H9 (cell line): Measurements from ENCODE around the gene HDC. TPM values are rescaled to one million over a fixed set of nuclear protein-coding genes. Genes with fewer than 3 reads are reported as not detected.

Source experiments
- DNase-seq: peaks from one replicate; pipeline ENCODE4 v3.0.0-alpha.2; 2017
- H2AFZ ChIP-seq: one replicate; pipeline ENCODE4 v1.6.1; 2013; ENCODE audit warnings: mild to moderate bottlenecking, low read length, control low read depth, moderate library complexity
- H2AK5ac ChIP-seq: 2 replicates; pipeline ENCODE4 v1.6.1; 2013; ENCODE audit warnings: low read length, control low read depth, mixed read lengths; ENCODE audit not compliant: insufficient read length
- H2BK120ac ChIP-seq: one replicate; pipeline ENCODE4 v1.6.1; 2013; ENCODE audit warnings: low read depth, mild to moderate bottlenecking, low read length, control low read depth, inconsistent platforms; ENCODE audit not compliant: poor library complexity, severe bottlenecking
- H2BK12ac ChIP-seq: 2 replicates; pipeline ENCODE4 v1.6.1; 2013; ENCODE audit warnings: low read length, control low read depth, mixed read lengths, low read depth; ENCODE audit not compliant: insufficient read length
- H2BK15ac ChIP-seq: 2 replicates; pipeline ENCODE4 v1.6.1; 2013; ENCODE audit warnings: low read depth, low read length, control low read depth
- H2BK20ac ChIP-seq: one replicate; pipeline ENCODE4 v1.6.1; 2013; ENCODE audit warnings: low read depth, mild to moderate bottlenecking, low read length, control low read depth, inconsistent platforms; ENCODE audit not compliant: poor library complexity, severe bottlenecking
- H2BK5ac ChIP-seq: 2 replicates; pipeline ENCODE4 v1.6.1; 2013; ENCODE audit warnings: low read length, control low read depth, mixed read lengths; ENCODE audit not compliant: insufficient read length
- H3K14ac ChIP-seq: 2 replicates; pipeline ENCODE4 v1.6.1; 2013; ENCODE audit warnings: low read length, control low read depth; ENCODE audit not compliant: insufficient read depth
- H3K18ac ChIP-seq: 2 replicates; pipeline ENCODE4 v1.6.1; 2013; ENCODE audit warnings: low read depth, mild to moderate bottlenecking, mixed read lengths, low read length, control low read depth; ENCODE audit not compliant: insufficient read length
- H3K23ac ChIP-seq: 2 replicates; pipeline ENCODE4 v1.6.1; 2013; ENCODE audit warnings: low read length, control low read depth, mixed read lengths, low read depth; ENCODE audit not compliant: insufficient read length
- H3K23me2 ChIP-seq: 2 replicates; pipeline ENCODE4 v1.6.1; 2013; ENCODE audit warnings: low read depth, mild to moderate bottlenecking, mixed read lengths, low read length, control low read depth; ENCODE audit not compliant: insufficient read length, poor library complexity, severe bottlenecking
- H3K27ac ChIP-seq: 2 replicates; pipeline ENCODE4 v1.5.1; 2013; ENCODE audit warnings: low read length, control low read depth, mixed read lengths, low read depth; ENCODE audit not compliant: insufficient read length
- H3K27me3 ChIP-seq: 2 replicates; pipeline ENCODE4 v1.6.1; 2013; ENCODE audit warnings: low read length, control low read depth, inconsistent platforms; ENCODE audit not compliant: insufficient read depth
- H3K4ac ChIP-seq: 2 replicates; pipeline ENCODE4 v1.6.1; 2013; ENCODE audit warnings: low read depth, mild to moderate bottlenecking, control low read depth, inconsistent platforms, low read length, moderate library complexity
- H3K4me1 ChIP-seq: 2 replicates; pipeline ENCODE4 v1.6.1; 2013; ENCODE audit warnings: low read length, control low read depth, inconsistent platforms; ENCODE audit not compliant: insufficient read depth
- H3K4me2 ChIP-seq: 2 replicates; pipeline ENCODE4 v1.6.1; 2013; ENCODE audit warnings: low read length, control low read depth, mixed read lengths; ENCODE audit not compliant: insufficient read length, insufficient read depth
- H3K56ac ChIP-seq: 2 replicates; pipeline ENCODE4 v1.6.1; 2013; ENCODE audit warnings: low read depth, mild to moderate bottlenecking, mixed read lengths, low read length, control low read depth; ENCODE audit not compliant: insufficient read length
- H3K79me1 ChIP-seq: 2 replicates; pipeline ENCODE4 v1.6.1; 2013; ENCODE audit warnings: low read depth, mild to moderate bottlenecking, moderate library complexity, low read length, control low read depth, inconsistent platforms; ENCODE audit not compliant: insufficient read depth, poor library complexity, severe bottlenecking
- H3K79me2 ChIP-seq: 2 replicates; pipeline ENCODE4 v1.6.1; 2013; ENCODE audit warnings: low read length, control low read depth, inconsistent platforms; ENCODE audit not compliant: insufficient read depth
- H3K9ac ChIP-seq: 2 replicates; pipeline ENCODE4 v1.6.1; 2013; ENCODE audit warnings: low read length, control low read depth, mixed read lengths; ENCODE audit not compliant: insufficient read length; ENCODE audit errors: extremely low read depth
- H3K9me3 ChIP-seq: one replicate; pipeline ENCODE4 v1.6.1; 2013; ENCODE audit warnings: low read depth, low read length, inconsistent platforms; ENCODE audit not compliant: control insufficient read depth
- H3T11ph ChIP-seq: one replicate; pipeline ENCODE4 v1.6.1; 2013; ENCODE audit warnings: mild to moderate bottlenecking, low read length, control low read depth, inconsistent platforms
- H4K20me1 ChIP-seq: one replicate; pipeline ENCODE4 v1.6.1; 2013; ENCODE audit not compliant: control insufficient read depth, insufficient read length, insufficient read depth
- H4K5ac ChIP-seq: 2 replicates; pipeline ENCODE4 v1.6.1; 2013; ENCODE audit warnings: low read depth, mild to moderate bottlenecking, mixed read lengths, low read length, control low read depth; ENCODE audit not compliant: insufficient read length
- H4K8ac ChIP-seq: replicated peaks from 2 replicates; pipeline ENCODE4 v1.6.1; 2013; ENCODE audit warnings: low read length, control low read depth, mixed read lengths, low read depth; ENCODE audit not compliant: insufficient read length
- H4K91ac ChIP-seq: 2 replicates; pipeline ENCODE4 v1.6.1; 2013; ENCODE audit warnings: low read depth, mild to moderate bottlenecking, moderate library complexity, mixed read lengths, low read length, control low read depth; ENCODE audit not compliant: insufficient read length
- H3K27ac Mint-ChIP-seq, 3 experiments: 2 replicates in 2 of 3; 3 replicates in 1 of 3; pipeline ENCODE4 v1.8.0; 2020 to 2021; ENCODE audit warnings: mixed read lengths in 3 of 3, mild to moderate bottlenecking in 1 of 3, moderate library complexity in 1 of 3
- H3K27me3 Mint-ChIP-seq: 2 replicates; pipeline ENCODE4 v1.8.0; 2021; ENCODE audit warnings: low read depth, mild to moderate bottlenecking, moderate library complexity, mixed read lengths
- H3K36me3 Mint-ChIP-seq, 3 experiments: 2 replicates in 2 of 3; 3 replicates in 1 of 3; pipeline ENCODE4 v1.8.0; 2020 to 2021; ENCODE audit warnings: low read depth in 3 of 3, mixed read lengths in 3 of 3; ENCODE audit not compliant: insufficient read depth in 1 of 3
- H3K4me1 Mint-ChIP-seq, 2 experiments: 2 replicates each; pipeline ENCODE4 v1.8.0; 2020; ENCODE audit warnings: mixed read lengths in 2 of 2
- H3K4me3 Mint-ChIP-seq, 2 experiments: 2 replicates in 1 of 2; 3 replicates in 1 of 2; pipeline ENCODE4 v1.8.0; 2020 to 2021; ENCODE audit warnings: mild to moderate bottlenecking in 2 of 2, mixed read lengths in 2 of 2, moderate library complexity in 1 of 2
- H3K9me3 Mint-ChIP-seq, 2 experiments: 2 replicates in 1 of 2; 3 replicates in 1 of 2; pipeline ENCODE4 v1.8.0; 2020; ENCODE audit warnings: mild to moderate bottlenecking in 2 of 2, mixed read lengths in 2 of 2, moderate library complexity in 1 of 2
- CTCF ChIP-seq: fragments of 200-600 bp; sonication (generic); conservative IDR thresholded peaks from 3 replicates; pipeline ENCODE4 v1.8.0; 2021; ENCODE audit warnings: antibody characterized with exemption, mild to moderate bottlenecking
- WGBS: extraction: QIAGEN DNeasy Blood & Tissue Kit; methylation state at CpG from one replicate; pipeline ENCODE4 v1.1.7; 2013; ENCODE audit warnings: missing lambda C conversion rate, low lambda C conversion rate, mixed read lengths; ENCODE audit not compliant: insufficient read length; ENCODE audit errors: extremely low coverage; 5-methylcytosine and 5-hydroxymethylcytosine counted together
- total RNA-seq: library from RNA; stranded (reverse); gene quantifications from 2 replicates; pipeline ENCODE4 v1.2.1, GENCODE V29; 2021

Gene HDC
- total RNA-seq, 1 experiment from 2014 or later: not detected

GRCh38 chr15:50218691-50219090, 46.8 kb downstream of the HDC start:
- H4K5ac ChIP-seq: no peak overlapping the region
- no peak overlapping the region for H2BK15ac ChIP-seq
- H3K4me1 ChIP-seq: no peaks in the 10 kb centered on the region
- H3K27me3 ChIP-seq: no peaks in the 10 kb centered on the region
- no peak overlapping the region for H3T11ph ChIP-seq
- no peaks in the 10 kb centered on the region for H3K79me1 ChIP-seq
- no peak overlapping the region for H2BK120ac ChIP-seq
- H4K91ac ChIP-seq: no peak overlapping the region
- no peaks in the 10 kb centered on the region for H3K9me3 ChIP-seq
- no peak overlapping the region for H2AFZ ChIP-seq
- no peak overlapping the region for H3K14ac ChIP-seq
- peaks cover 2 to 3% of the 10 kb centered on the region in 2 experiments; a peak in 1 of 5 replicates for H3K9me3 Mint-ChIP-seq
- no peak overlapping the region for H4K8ac ChIP-seq
- no peaks in the 10 kb centered on the region for H3K79me2 ChIP-seq
- H2AK5ac ChIP-seq: no peak overlapping the region
- no peak overlapping the region; a peak in 1 of 7 replicates for H3K27ac Mint-ChIP-seq
- no peak overlapping the region for H2BK5ac ChIP-seq
- H3K4ac ChIP-seq: no peak overlapping the region
- no peaks in the 10 kb centered on the region for H3K23me2 ChIP-seq
- DNase-seq: no peak
- no peak overlapping the region for H2BK20ac ChIP-seq
- no peak for TF ChIP-seq CTCF
- no peak overlapping the region for H3K4me2 ChIP-seq
- no peaks in the 10 kb centered on the region; a peak in 2 of 7 replicates for H3K36me3 Mint-ChIP-seq
- H3K4me3 Mint-ChIP-seq: no peak overlapping the region
- H3K9ac ChIP-seq: no peak overlapping the region
- no peak overlapping the region for H3K23ac ChIP-seq
- no peak overlapping the region for H2BK12ac ChIP-seq
- H4K20me1 ChIP-seq: no peaks in the 10 kb centered on the region
- no peak overlapping the region for H3K18ac ChIP-seq
- H3K56ac ChIP-seq: no peak overlapping the region
- no peak overlapping the region for H3K27ac ChIP-seq
- no peaks in the 10 kb centered on the region for H3K4me1 Mint-ChIP-seq
- H3K27me3 Mint-ChIP-seq: no peaks in the 10 kb centered on the region
- WGBS: no CpG with 5 or more reads among the region's 1 CpG
